GM21619 (cell line): ENCODE results near the gene HEATR5A.
A peak's percentile ranks its signal among the peaks of the same experiment; 100 is the strongest.

Experiments used
- ATAC-seq: cut with Tn5 transposase; IDR thresholded peaks from one replicate; pipeline ENCODE4 v1.9.1; 2021; ENCODE audit not compliant: unreplicated experiment

The HEATR5A gene

DNA sequence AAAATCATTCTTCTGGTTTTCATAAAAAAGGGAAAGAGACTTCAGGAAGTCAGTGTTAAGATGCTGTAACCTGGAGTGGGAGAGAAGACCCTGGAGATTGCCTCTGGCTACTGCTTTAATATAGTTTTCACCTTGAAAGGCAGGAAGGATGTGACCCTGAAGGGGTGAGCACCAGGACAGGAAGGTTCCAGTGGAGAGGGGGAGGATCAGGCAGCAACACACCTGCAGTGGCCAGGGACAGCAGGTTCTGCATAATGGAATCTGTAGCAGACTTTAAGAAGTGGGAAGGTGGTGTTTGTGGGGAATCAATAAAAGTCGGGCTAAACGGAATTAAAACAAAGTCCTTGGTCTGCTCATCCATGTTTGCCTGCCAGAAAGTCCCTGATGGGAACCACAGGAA is 6.3 kb upstream of the HEATR5A start:
- ATAC-seq, result no peak

DNA sequence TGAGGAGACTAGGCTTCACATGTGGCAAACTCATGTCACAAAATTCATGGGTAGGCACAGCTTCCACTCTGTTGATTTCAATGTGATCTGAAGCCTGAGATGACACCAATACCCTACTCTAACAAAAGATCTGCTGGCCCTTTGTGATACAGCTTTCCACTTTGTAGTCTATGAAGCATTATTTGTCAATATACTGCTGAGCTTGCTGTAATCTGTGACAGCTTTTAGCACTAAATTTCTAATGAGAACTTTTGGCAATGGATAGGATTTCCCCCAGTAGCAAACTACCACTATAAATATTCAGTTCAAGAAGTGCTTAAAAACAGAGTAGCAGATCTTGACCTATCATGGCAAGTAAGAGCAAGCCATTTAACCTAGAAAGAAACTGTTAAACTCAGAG is 5.6 kb upstream of the HEATR5A start:
- no peak for ATAC-seq

DNA sequence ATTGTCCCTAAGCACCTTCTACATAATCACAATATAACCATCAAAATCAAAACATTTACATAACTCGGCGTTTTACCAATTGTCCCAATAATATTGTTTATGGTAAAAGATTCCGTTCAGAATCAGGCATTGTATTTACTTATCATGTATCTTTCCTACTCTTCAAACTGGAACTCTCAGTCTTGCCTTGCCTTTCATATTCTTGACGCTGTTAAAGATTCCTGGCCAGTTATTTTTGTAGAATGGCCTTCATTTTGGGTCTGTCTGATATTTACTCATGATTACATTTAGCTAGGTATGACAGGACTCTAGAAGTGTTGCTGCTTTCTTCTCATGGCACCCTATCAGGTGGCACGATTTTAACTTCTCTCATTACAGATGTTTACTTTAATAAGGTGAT is 850 bp upstream of the HEATR5A start:
- ATAC-seq, result no peak

- peak; percentile 15 for ATAC-seq
Measured at GRCh38 chr14:31419967-31420318, 407 bp downstream of the HEATR5A start.

DNA sequence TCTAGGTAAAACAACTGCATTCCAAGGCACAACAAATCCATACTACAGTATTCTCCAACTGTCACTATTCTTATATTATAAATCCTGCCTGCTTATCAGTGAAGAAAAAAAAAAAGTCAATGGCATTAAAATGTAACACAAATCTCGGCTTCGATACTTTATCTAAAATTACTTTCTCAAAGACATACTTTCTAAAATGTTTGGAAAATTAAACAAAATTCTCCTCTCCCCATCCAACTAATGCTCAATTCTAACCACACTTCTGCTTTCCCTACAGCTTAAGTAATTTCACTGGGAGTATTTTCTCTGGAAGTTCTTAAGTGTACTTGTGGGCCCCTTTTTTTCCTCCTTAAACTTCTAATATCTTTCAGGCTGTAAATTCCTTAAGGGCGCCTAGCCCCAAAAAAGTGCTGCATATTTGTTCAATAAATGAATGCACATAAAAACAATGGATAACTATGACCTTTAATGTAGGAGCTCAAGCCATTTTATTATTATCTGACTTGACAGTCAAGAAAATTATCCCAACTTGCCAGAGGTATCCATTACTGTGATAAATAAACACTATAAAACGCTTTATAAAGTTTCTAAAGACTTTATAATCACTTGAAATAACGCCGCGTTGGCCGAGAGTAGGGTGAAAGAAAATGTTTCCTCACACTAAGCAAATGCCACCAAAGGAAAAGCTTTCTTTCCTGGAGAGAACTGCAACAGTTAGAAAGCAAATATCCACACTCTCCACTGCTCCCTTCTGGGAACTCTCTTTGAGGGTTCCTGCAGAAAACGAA is 977 bp downstream of the HEATR5A start:
- ATAC-seq, result no peak

- no peak for ATAC-seq
Measured at GRCh38 chr14:31418440-31418839, 1.9 kb downstream of the HEATR5A start.

DNA sequence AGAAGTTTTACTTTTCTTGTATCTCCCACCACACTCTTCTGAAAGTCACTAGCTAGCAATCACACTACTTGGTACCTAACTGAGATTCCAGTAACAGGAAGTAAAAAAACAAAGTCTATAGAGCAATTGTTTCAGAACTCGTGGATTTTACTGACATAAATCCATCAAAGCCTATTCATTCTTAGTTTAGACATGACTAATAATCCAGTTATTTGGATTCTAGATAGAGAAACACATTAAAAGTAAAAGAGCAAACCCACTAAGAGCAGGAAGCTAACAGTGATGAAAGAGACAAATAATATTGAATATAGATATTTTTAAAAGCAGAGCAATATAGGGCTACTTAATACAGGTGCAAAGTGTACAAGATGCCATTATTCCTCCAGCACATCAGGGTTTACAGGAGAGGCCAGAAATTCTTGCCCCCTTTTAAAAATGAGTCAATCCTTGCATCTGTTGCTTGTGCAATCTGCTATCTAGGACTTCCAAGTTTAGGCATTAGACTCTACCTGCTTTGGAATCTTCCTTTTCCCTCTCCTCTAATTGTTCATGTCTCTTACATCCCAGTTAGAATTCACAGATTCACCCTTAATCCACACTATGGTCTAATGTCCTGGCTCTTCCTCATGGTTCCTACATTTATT is 6.0 kb downstream of the HEATR5A start:
- ATAC-seq, result no peak

DNA sequence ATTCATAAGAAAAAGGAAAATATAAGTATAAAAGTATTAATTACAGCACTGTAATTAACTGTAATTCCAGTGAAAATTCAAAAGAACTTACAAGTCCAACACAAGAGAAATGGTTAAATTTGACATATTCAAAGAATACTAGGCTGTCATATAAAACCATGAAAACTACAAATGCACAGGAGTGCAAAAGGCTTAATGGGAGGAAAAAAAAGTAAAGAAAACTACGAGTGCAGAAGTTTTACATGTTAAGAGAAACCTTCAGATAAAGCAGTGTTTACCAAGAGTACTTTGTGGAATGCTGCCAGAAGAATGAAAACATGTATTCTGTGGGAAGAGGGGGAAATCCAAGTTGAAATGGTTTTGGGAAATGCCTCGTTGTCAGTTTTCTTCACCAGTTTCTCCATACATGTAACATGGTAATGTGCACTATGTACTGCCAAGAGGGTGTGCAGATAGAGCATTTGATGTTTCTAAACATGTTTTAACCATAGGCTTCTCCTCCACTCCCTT is 9.1 kb downstream of the HEATR5A start:
- ATAC-seq, result no peak

DNA sequence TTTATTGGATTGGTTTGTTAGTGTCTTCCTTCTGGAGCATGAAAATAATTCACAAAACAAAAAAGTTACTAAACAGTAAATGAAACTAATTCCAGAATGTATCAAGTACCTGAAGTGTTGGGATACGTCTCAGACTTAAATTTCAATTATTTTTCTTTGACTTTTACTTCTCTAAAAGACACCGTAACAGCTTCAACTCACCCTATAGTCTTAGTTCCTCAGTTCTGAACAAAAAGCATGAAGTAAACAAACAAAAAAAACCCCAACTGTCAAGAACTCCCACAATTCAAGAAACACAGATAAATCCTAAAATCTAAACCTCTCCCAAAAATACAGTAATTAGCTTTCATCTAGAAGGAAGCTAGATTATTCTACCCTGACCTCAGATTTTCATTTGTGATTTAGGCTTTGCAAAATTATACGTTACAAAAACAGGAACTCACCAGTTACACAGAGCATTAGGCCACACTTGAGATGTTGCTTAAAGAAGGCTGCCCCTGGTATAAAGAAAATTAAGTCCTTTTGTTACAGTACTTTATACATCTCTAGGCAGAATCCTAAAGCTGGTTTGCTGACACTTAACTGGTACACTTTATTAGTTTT is 10.2 kb downstream of the HEATR5A start:
- no peak for ATAC-seq

- ATAC-seq, result no peak
Measured at GRCh38 chr14:31408421-31408820, 11.9 kb downstream of the HEATR5A start.

DNA sequence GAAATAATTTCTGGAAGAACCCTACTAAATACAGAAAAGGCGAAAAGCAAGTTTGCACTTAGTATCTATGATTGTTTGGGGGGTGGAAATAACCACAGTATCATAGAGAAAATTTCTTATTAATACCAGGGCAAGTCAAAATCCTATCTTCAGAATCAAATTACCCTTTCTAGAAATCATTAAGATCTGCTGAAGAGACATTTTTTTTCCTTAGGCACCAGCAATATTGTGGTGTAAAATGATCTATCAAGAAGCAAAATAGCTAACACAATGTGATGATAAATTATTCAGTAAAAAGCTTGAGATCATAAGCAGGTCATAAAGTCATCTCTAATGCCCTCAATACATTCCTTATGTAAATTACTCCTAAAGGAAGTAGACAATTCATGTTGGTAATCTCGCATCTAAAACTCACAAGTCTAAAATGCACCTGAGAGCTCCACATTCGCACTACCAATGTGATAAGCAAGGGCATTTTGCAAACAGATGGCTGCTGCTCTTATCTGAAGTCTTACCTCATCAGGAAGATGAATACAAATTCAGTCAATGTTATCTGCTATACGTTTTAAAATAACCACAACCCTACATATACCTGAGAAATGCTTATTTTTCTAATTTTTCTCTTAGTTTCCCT is 14.6 kb downstream of the HEATR5A start:
- no peak for ATAC-seq

DNA sequence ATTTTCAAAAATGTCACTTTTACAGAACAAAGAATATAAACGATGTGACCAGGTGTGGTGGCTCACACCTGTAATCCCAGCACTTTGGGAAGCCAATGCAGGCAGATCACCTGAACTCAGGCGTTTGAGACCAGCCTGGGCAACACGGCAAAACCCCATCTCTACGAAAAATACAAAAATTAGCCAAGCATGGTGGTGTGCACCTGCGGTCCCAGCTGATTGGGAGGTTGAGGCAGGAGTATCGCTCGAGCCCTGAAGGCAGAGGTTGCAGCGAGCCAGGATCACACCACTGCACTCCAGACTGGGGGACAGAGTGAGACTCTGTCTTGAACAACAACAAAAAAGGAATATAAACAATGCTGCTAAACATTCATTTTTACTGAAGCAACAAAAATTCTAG is 15.2 kb downstream of the HEATR5A start:
- no peak for ATAC-seq

- no peak for ATAC-seq
Measured at GRCh38 chr14:31403707-31404106, 16.6 kb downstream of the HEATR5A start.

- ATAC-seq, result no peak
Measured at GRCh38 chr14:31402764-31403439, 17.4 kb downstream of the HEATR5A start.

GRCh38 chr14:31401369-31401932 is 18.9 kb downstream of the HEATR5A start:
- ATAC-seq, result no peak

DNA sequence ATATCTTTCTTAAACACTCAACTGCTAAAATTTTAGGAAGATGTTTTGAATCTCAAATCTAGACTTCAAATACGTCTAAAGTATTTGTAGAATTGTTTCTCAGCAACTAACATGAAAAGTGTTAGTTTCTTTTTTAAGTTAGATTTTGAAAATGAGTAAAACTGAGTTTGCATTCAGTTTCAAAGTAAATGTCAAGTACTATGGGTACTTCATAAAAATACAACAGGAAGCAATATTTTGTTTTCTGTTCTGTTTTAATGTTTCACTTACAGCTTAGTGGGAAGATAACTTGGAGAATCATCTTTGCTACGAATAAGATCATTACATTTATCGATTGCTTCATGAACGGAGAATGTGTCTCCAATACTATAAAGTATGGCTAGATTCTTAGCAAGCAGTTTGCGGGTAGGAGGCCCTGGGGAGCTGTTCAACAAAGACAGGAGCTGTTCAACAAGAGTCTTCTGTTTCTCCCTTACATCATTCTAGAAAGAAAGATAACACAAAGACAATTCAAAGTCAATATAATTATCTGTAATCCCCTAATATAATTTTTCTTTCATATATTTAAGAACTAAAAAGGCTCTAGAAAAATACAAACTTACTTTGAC is 20.2 kb downstream of the HEATR5A start:
- peak; percentile 62 for ATAC-seq

- no peak for ATAC-seq
Measured at GRCh38 chr14:31395572-31396205, 24.7 kb downstream of the HEATR5A start.

DNA sequence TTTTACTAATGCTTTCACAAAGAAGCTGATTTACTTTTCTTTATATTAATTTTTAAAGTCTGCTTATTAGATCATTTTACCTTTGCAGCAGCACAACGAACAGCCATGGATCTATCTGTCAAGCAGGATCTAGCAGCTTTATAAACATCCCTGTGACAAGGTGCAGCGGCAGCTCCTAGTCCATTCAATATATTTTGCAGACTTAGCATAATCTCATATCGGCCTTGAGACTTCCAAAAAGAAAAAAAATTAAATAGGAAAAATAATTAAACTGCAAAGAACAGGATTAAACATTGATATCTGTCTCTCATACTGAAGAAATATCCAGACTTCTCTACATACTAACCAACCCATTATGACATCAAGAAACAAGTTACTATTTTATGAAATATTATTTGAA is 25.2 kb downstream of the HEATR5A start:
- ATAC-seq, result no peak

DNA sequence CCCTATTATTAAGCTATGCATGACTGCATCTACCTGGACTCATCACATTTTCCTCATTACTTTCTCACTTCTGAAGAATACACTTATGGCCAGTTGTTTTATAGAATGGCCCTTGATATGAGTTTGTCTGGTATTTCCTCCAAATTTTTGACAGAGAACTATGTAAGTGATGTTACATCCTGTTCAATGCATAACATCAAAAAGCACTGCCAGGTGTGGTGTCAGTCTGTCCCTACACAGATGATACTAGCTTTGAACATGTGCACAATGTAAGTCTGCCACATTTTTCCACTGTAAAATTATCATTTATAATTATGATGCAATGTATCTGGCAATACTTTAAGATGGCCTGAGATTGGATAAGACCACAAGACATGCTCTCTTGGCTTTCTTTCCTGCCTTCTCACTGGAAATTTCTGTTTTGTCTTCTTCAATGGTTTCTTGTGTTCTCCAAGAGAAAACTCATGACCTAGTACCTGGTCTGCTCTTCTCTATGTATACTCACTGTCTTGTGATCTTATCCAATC is 28.3 kb downstream of the HEATR5A start:
- no peak for ATAC-seq

DNA sequence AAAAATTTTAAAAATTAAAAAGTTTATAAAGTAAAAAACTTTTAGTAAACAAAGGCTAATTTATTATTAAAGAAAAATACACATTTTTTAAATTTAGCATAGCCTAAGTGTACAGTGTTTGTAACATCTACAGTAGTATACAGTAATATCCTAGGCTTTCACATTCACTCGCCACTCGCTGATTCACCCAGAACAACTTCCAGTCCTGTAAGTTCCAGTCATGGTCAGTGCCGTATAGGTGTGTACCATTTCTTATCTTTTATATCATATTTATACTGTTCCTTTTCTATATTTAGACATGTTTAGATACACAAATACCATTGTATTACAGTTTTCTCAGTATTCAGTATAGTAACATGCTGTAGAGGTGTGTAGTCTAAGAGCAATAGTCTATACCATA is 28.9 kb downstream of the HEATR5A start:
- no peak for ATAC-seq
